GM12892 (cell line): ENCODE measurements around the gene DIPK2B.

ENCODE experiments used
- POLR2A ChIP-seq: IDR thresholded peaks from 2 replicates; pipeline ENCODE4 v1.6.1; 2011; ENCODE audit warnings: low read depth, low read length, control low read depth
- TAF1 ChIP-seq: IDR thresholded peaks from 2 replicates; pipeline ENCODE4 v1.6.1; 2011; ENCODE audit warnings: low read depth, mild to moderate bottlenecking, control low read depth, low read length, borderline replicate concordance

GRCh38 chrX:45164995-45165394 is 35.7 kb downstream of the DIPK2B start:
- TF ChIP-seq POLR2A (no peak), TAF1 (no peak)
